Activated CD8-positive, alpha-beta memory T cell treated with anti-CD3 and anti-CD28 coated beads for 4 hours (primary cell): ENCODE results near the gene CKB.

Experiments
- DNase-seq, 2 donors: peaks; one replicate each; pipeline ENCODE4 v3.0.0-alpha.2; 2020; ENCODE audit warnings: low read depth in 2 of 2

The CKB gene

GRCh38 chr14:103522649-103523574 lies at the start of gene CKB:
Gene CKB, minus strand, starts transcription at chr14:103522830. Its CDS starts 337 bp downstream, at chr14:103522493.
- no peak for DNase-seq

- no peak for DNase-seq
These were observed 46.8 kb upstream of the CKB start for GRCh38 chr14:103569408-103569807.

- no peak for DNase-seq
These were observed 46.3 kb upstream of the CKB start for GRCh38 chr14:103568952-103569351.

GRCh38 chr14:103563844-103564505 lies 41.3 kb upstream of the CKB start:
- DNase-seq, result no peak

- no peak for DNase-seq
These were observed 40.6 kb upstream of the CKB start for GRCh38 chr14:103563226-103563620.

GRCh38 chr14:103562429-103563225 lies 40.0 kb upstream of the CKB start, which contains the start of the genes BAG5 and COA8:
Gene BAG5, minus strand, starts transcription at chr14:103562657. Its CDS starts 1,493 bp downstream, at chr14:103561164.
Gene COA8, plus strand, starts transcription at chr14:103562960. Its CDS starts 42 bp downstream, at chr14:103563002.
- peak; percentile 68 to 75 for DNase-seq

GRCh38 chr14:103562179-103562428 lies 39.5 kb upstream of the CKB start:
- DNase-seq, result no peak

- no peak for DNase-seq
These were observed 39.0 kb upstream of the CKB start for GRCh38 chr14:103561381-103562178.

- DNase-seq, result no peak
These were observed 38.1 kb upstream of the CKB start for GRCh38 chr14:103560691-103561090.

- DNase-seq, result no peak
These were observed 37.1 kb upstream of the CKB start for GRCh38 chr14:103559766-103560165.

- no peak for DNase-seq
These were observed 35.6 kb upstream of the CKB start for GRCh38 chr14:103558071-103558882.

GRCh38 chr14:103556946-103557758 lies 34.5 kb upstream of the CKB start:
- DNase-seq, result no peak

- no peak for DNase-seq
These were observed 33.1 kb upstream of the CKB start for GRCh38 chr14:103555559-103556337.

GRCh38 chr14:103552846-103553210 lies 30.2 kb upstream of the CKB start:
- DNase-seq, result no peak

- no peak for DNase-seq
These were observed 29.6 kb upstream of the CKB start for GRCh38 chr14:103552011-103552845.

GRCh38 chr14:103551338-103551762 lies 28.7 kb upstream of the CKB start:
- DNase-seq, result no peak

- DNase-seq, result no peak
These were observed 28.1 kb upstream of the CKB start for GRCh38 chr14:103550451-103551337.
